ENCODE data around the gene KSR1. TPM values are rescaled to one million over a fixed set of nuclear protein-coding genes. Genes with fewer than 3 reads are reported as not detected.
A peak's percentile ranks its signal among the peaks of the same experiment; 100 is the strongest.
"Not testable (repeated sequence)": the region's sequence is repeated elsewhere in the genome, so short reads cannot be mapped to it uniquely, and the experiment has no call there.

The KSR1 gene
- total RNA-seq, 1 donor from 2014 or later = 25.6 TPM

DNA sequence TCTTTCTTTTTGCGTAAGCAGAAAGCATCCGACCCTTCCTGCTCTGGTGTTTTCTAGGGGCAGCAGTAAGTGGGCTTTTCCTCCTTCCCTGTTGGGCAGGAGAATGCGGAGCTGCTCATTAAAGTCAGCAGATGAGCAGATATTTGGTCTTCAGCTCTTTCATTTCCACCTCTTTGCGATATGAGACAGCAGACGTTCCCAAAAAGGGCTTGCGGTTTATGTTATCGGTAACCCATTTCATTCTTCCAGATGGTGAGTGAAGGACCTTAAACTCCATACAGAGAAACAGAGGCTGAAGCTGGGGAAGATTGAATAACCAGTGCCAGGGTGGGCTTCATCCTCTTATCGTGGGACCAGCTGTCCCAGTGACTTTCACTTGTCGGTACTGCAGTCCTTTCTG is 40.7 kb downstream of the KSR1 start:
- Histone ChIP-seq H3K27me3 (ENCODE audit: control insufficient read depth in 3 of 3, insufficient read depth in 3 of 3, low read length in 3 of 3) (no peaks in the 10 kb centered on the region), H3K9me3 (ENCODE audit: control insufficient read depth in 3 of 3, low read length in 3 of 3) (no peaks in the 10 kb centered on the region), H3K36me3 (ENCODE audit: control insufficient read depth in 3 of 3, insufficient read depth in 3 of 3, low read length in 3 of 3) (no peaks in the 10 kb centered on the region), H3K27ac (ENCODE audit: low read depth, low read length) (no peak overlapping the region), H3K4me3 (ENCODE audit: low read length in 3 of 3) (no peak overlapping the region), H3K9ac (ENCODE audit: low read depth in 1 of 3, low read length in 3 of 3) (no peak overlapping the region), H3K4me1 (ENCODE audit: control insufficient read depth in 3 of 3, insufficient read depth in 3 of 3, low read length in 3 of 3) (peaks cover 12 to 22% (median 19%) of the 10 kb centered on the region in 3 donors)

DNA sequence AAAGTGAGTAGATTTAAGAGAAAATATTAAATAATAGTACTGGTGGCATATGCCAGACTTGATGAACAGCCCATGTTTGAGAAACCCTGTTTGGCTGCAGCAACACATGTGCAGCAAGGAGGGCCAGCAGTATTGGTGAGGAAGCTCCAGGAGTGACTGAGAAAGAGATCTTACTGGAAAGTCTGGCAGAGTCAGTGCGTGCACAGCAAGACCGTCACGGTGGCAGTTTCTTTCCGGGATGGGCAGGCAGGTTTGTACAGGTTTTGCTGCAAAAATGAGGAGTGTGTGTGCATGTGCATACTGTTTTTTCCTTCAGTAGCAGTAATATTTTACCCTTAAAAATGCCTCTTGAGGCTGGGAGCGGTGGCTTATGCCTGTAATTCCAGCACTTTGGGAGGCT is 41.4 kb downstream of the KSR1 start:
- H3K9me3 ChIP-seq (ENCODE audit: control insufficient read depth in 3 of 3, low read length in 3 of 3) = no peaks in the 10 kb centered on the region
- no peak overlapping the region for H3K4me3 ChIP-seq (ENCODE audit: low read length in 3 of 3)
- H3K4me1 ChIP-seq (ENCODE audit: control insufficient read depth in 3 of 3, insufficient read depth in 3 of 3, low read length in 3 of 3) = peaks cover 15 to 25% (median 21%) of the 10 kb centered on the region in 3 donors

GRCh38 chr17:27498615-27499309 is 42.5 kb downstream of the KSR1 start:
- H3K4me1 ChIP-seq (ENCODE audit: control insufficient read depth in 3 of 3, insufficient read depth in 3 of 3, low read length in 3 of 3) = peaks cover 22 to 32% (median 26%) of the 10 kb centered on the region in 3 donors
- no peaks in the 10 kb centered on the region for H3K36me3 ChIP-seq (ENCODE audit: control insufficient read depth in 3 of 3, insufficient read depth in 3 of 3, low read length in 3 of 3)
- no peak overlapping the region for H3K4me3 ChIP-seq (ENCODE audit: low read length in 3 of 3)
- no peaks in the 10 kb centered on the region for H3K9me3 ChIP-seq (ENCODE audit: control insufficient read depth in 3 of 3, low read length in 3 of 3)
- H3K27ac ChIP-seq (ENCODE audit: low read depth, low read length) = no peak overlapping the region
- no peaks in the 10 kb centered on the region for H3K27me3 ChIP-seq (ENCODE audit: control insufficient read depth in 3 of 3, insufficient read depth in 3 of 3, low read length in 3 of 3)
- H3K9ac ChIP-seq (ENCODE audit: low read depth in 1 of 3, low read length in 3 of 3) = no peak overlapping the region

More for the DNA sequence above, 41.4 kb downstream of the KSR1 start:
- no peaks in the 10 kb centered on the region for H3K27me3 ChIP-seq (ENCODE audit: control insufficient read depth in 3 of 3, insufficient read depth in 3 of 3, low read length in 3 of 3)
- H3K36me3 ChIP-seq (ENCODE audit: control insufficient read depth in 3 of 3, insufficient read depth in 3 of 3, low read length in 3 of 3) = no peaks in the 10 kb centered on the region
- no peak overlapping the region for H3K27ac ChIP-seq (ENCODE audit: low read depth, low read length)
- H3K9ac ChIP-seq (ENCODE audit: low read depth in 1 of 3, low read length in 3 of 3) = no peak overlapping the region

DNA sequence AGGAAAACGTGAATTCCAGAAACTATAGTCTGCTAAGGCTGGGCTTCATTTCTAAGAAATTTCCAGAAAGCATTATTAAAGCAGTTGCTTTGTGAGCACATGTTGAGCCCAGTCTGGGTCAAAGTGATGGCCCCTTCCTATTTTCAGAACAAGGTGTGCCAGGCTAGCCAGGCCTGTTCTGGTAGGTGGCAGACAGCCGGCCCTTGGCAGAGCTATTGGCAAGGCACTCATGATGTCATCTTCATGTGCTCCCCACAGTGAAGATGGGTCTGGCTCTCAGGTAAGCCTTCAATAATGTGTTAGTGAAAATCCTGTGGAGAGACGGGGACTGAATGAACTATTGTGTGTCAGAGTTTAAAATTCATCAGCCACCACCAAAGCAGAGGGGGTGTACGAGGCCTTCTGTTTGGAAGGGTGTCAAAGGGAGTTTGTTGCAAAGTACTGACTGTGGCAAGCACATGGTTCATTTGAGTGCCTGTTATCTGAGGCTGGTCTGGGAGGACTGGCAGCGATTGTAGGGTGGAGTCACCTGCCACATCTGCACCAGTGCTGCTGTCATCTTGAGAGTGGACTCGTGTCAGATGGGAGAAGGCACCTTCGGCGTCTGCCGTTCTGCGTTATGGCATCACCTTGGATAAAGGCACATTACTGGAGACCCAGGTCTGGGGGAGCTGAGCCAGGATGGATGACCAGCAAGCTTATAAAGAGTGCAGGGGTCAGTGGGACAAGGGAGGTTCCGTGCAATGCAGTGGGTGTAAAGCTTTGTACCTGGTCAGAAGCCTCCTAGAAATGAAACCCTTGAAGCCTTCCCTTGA is 43.4 kb downstream of the KSR1 start:
- no peak overlapping the region for H3K9ac ChIP-seq (ENCODE audit: low read depth in 1 of 3, low read length in 3 of 3)
- peaks cover 19 to 25% (median 21%) of the 10 kb centered on the region in 3 donors for H3K4me1 ChIP-seq (ENCODE audit: control insufficient read depth in 3 of 3, insufficient read depth in 3 of 3, low read length in 3 of 3)
- H3K4me3 ChIP-seq (ENCODE audit: low read length in 3 of 3) = no peak overlapping the region
- H3K9me3 ChIP-seq (ENCODE audit: control insufficient read depth in 3 of 3, low read length in 3 of 3) = no peaks in the 10 kb centered on the region
- no peak overlapping the region for H3K27ac ChIP-seq (ENCODE audit: low read depth, low read length)
- no peaks in the 10 kb centered on the region for H3K27me3 ChIP-seq (ENCODE audit: control insufficient read depth in 3 of 3, insufficient read depth in 3 of 3, low read length in 3 of 3)
- no peaks in the 10 kb centered on the region for H3K36me3 ChIP-seq (ENCODE audit: control insufficient read depth in 3 of 3, insufficient read depth in 3 of 3, low read length in 3 of 3)

- H3K36me3 ChIP-seq (ENCODE audit: control insufficient read depth in 3 of 3, insufficient read depth in 3 of 3, low read length in 3 of 3) = not testable (repeated sequence)
- H3K4me1 ChIP-seq (ENCODE audit: control insufficient read depth in 3 of 3, insufficient read depth in 3 of 3, low read length in 3 of 3) = peaks cover 12 to 17% (median 14%) of the 10 kb centered on the region in 3 donors
Measured at GRCh38 chr17:27501338-27501737, 45.1 kb downstream of the KSR1 start.

GRCh38 chr17:27502526-27503324 is 46.5 kb downstream of the KSR1 start:
- Histone ChIP-seq H3K27ac (ENCODE audit: low read depth, low read length) (peak overlapping the region; percentile 31), H3K4me3 (ENCODE audit: low read length in 3 of 3) (no peak overlapping the region), H3K9me3 (ENCODE audit: control insufficient read depth in 3 of 3, low read length in 3 of 3) (no peaks in the 10 kb centered on the region), H3K9ac (ENCODE audit: low read depth in 1 of 3, low read length in 3 of 3) (peak overlapping the region in 1 of 3 donors; percentile 16), H3K36me3 (ENCODE audit: control insufficient read depth in 3 of 3, insufficient read depth in 3 of 3, low read length in 3 of 3) (no peaks in the 10 kb centered on the region), H3K27me3 (ENCODE audit: control insufficient read depth in 3 of 3, insufficient read depth in 3 of 3, low read length in 3 of 3) (no peaks in the 10 kb centered on the region), H3K4me1 (ENCODE audit: control insufficient read depth in 3 of 3, insufficient read depth in 3 of 3, low read length in 3 of 3) (peaks cover 12 to 17% (median 14%) of the 10 kb centered on the region in 3 donors)

More at GRCh38 chr17:27501338-27501737, 45.1 kb downstream of the KSR1 start:
- not testable (repeated sequence) for H3K4me3 ChIP-seq (ENCODE audit: low read length in 3 of 3); H3K9ac ChIP-seq (ENCODE audit: low read depth in 1 of 3, low read length in 3 of 3); H3K27ac ChIP-seq (ENCODE audit: low read depth, low read length); H3K9me3 ChIP-seq (ENCODE audit: control insufficient read depth in 3 of 3, low read length in 3 of 3); H3K27me3 ChIP-seq (ENCODE audit: control insufficient read depth in 3 of 3, insufficient read depth in 3 of 3, low read length in 3 of 3)

- no peak overlapping the region for H3K27ac ChIP-seq (ENCODE audit: low read depth, low read length)
- no peak overlapping the region for H3K4me3 ChIP-seq (ENCODE audit: low read length in 3 of 3)
- H3K9ac ChIP-seq (ENCODE audit: low read depth in 1 of 3, low read length in 3 of 3) = no peak overlapping the region
- H3K27me3 ChIP-seq (ENCODE audit: control insufficient read depth in 3 of 3, insufficient read depth in 3 of 3, low read length in 3 of 3) = no peaks in the 10 kb centered on the region
- H3K9me3 ChIP-seq (ENCODE audit: control insufficient read depth in 3 of 3, low read length in 3 of 3) = no peaks in the 10 kb centered on the region
- peaks cover 12 to 17% (median 14%) of the 10 kb centered on the region in 3 donors for H3K4me1 ChIP-seq (ENCODE audit: control insufficient read depth in 3 of 3, insufficient read depth in 3 of 3, low read length in 3 of 3)
- no peaks in the 10 kb centered on the region for H3K36me3 ChIP-seq (ENCODE audit: control insufficient read depth in 3 of 3, insufficient read depth in 3 of 3, low read length in 3 of 3)
Measured at GRCh38 chr17:27503611-27504010, 47.4 kb downstream of the KSR1 start.

GRCh38 chr17:27504188-27504995 is 48.1 kb downstream of the KSR1 start:
- Histone ChIP-seq H3K9ac (ENCODE audit: low read depth in 1 of 3, low read length in 3 of 3) (no peak overlapping the region), H3K27ac (ENCODE audit: low read depth, low read length) (no peak overlapping the region), H3K4me3 (ENCODE audit: low read length in 3 of 3) (no peak overlapping the region), H3K36me3 (ENCODE audit: control insufficient read depth in 3 of 3, insufficient read depth in 3 of 3, low read length in 3 of 3) (no peaks in the 10 kb centered on the region), H3K4me1 (ENCODE audit: control insufficient read depth in 3 of 3, insufficient read depth in 3 of 3, low read length in 3 of 3) (peaks cover 12 to 17% (median 14%) of the 10 kb centered on the region in 3 donors), H3K9me3 (ENCODE audit: control insufficient read depth in 3 of 3, low read length in 3 of 3) (no peaks in the 10 kb centered on the region), H3K27me3 (ENCODE audit: control insufficient read depth in 3 of 3, insufficient read depth in 3 of 3, low read length in 3 of 3) (no peaks in the 10 kb centered on the region)
